Measurements from ENCODE around the gene PSMC2.

PSMC2 gene

DNA sequence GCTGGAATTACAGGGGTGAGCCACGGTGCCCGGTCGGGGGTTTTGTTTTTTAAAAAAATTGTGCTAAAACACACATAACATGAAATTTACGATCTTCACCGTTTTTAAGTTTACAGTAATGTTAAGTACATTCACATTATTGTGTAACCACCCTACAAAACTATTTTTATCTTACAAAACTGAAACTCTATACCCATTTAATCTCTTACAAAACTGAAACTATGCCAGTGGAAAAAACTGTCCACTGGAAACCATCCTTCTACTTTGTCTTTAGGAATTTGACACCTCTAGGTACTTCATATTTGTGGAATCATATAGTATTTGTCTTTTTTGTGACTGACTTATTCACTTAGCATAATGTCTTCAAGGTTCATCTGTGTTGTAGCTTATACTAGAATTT is 1.0 kb upstream of the PSMC2 start:
- no peaks in the 10 kb centered on the region for H3F3A ChIP-seq (ENCODE audit: low read depth)
- no peaks in the 10 kb centered on the region for H3K9me2 ChIP-seq (replicated peaks; ENCODE audit: low read depth, low read length)
- no peaks in the 10 kb centered on the region for H3K9me3 ChIP-seq (ENCODE audit: insufficient read depth, low read depth, low read length)
- peaks cover 41% of the 10 kb centered on the region for H4K20me1 ChIP-seq (ENCODE audit: insufficient read depth, low read length, poor library complexity, severe bottlenecking)
- peaks cover 49% of the 10 kb centered on the region for H3K4me1 ChIP-seq (ENCODE audit: insufficient read depth, low read length, poor library complexity, severe bottlenecking)
- no peaks in the 10 kb centered on the region for H3K27me3 ChIP-seq (ENCODE audit: insufficient read depth, low read length, poor library complexity, severe bottlenecking)
- peak overlapping the region; percentile 87 for H3K4me2 ChIP-seq (ENCODE audit: low read depth, low read length, poor library complexity, severe bottlenecking)
- no peak overlapping the region for H2AFZ ChIP-seq (ENCODE audit: low read length)
- peak overlapping the region; percentile 95 for H3K4me3 ChIP-seq (ENCODE audit: low read length, poor library complexity, severe bottlenecking)
- no peak overlapping the region for H3K9ac ChIP-seq (ENCODE audit: low read depth, low read length, poor library complexity, severe bottlenecking)
- no peak for TF ChIP-seq EZH2phosphoT487 (IDR thresholded peaks at IDR 0.05; ENCODE audit: borderline replicate concordance)
- TF ChIP-seq, protein P1, sequence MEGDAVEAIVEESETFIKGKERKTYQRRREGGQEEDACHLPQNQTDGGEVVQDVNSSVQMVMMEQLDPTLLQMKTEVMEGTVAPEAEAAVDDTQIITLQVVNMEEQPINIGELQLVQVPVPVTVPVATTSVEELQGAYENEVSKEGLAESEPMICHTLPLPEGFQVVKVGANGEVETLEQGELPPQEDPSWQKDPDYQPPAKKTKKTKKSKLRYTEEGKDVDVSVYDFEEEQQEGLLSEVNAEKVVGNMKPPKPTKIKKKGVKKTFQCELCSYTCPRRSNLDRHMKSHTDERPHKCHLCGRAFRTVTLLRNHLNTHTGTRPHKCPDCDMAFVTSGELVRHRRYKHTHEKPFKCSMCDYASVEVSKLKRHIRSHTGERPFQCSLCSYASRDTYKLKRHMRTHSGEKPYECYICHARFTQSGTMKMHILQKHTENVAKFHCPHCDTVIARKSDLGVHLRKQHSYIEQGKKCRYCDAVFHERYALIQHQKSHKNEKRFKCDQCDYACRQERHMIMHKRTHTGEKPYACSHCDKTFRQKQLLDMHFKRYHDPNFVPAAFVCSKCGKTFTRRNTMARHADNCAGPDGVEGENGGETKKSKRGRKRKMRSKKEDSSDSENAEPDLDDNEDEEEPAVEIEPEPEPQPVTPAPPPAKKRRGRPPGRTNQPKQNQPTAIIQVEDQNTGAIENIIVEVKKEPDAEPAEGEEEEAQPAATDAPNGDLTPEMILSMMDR (conservative IDR thresholded peaks at IDR 0.05; ENCODE audit: low read length), result no peak
- no peaks in the 10 kb centered on the region for H3K36me3 ChIP-seq (ENCODE audit: insufficient read depth, low read length)
- peaks cover 79% of the 10 kb centered on the region for H3K79me2 ChIP-seq (ENCODE audit: insufficient read depth, low read length)

- Histone ChIP-seq H3K36me3 (ENCODE audit: insufficient read depth, low read length) (peaks cover 3% of the 10 kb centered on the region; the same call in 1 of the 2 replicates), H3K27me3 (ENCODE audit: insufficient read depth, low read length, poor library complexity, severe bottlenecking) (no peaks in the 10 kb centered on the region), H3K9me2 (replicated peaks; ENCODE audit: low read depth, low read length) (no peaks in the 10 kb centered on the region), H3K79me2 (ENCODE audit: insufficient read depth, low read length) (peaks cover 77% of the 10 kb centered on the region), H3K4me3 (ENCODE audit: low read length, poor library complexity, severe bottlenecking) (peak overlapping the region; percentile 95), H4K20me1 (ENCODE audit: insufficient read depth, low read length, poor library complexity, severe bottlenecking) (peaks cover 41% of the 10 kb centered on the region), H3K9me3 (ENCODE audit: insufficient read depth, low read depth, low read length) (no peaks in the 10 kb centered on the region), H2AFZ (ENCODE audit: low read length) (no peak overlapping the region), H3K4me1 (ENCODE audit: insufficient read depth, low read length, poor library complexity, severe bottlenecking) (peaks cover 52% of the 10 kb centered on the region), H3F3A (ENCODE audit: low read depth) (no peaks in the 10 kb centered on the region), H3K9ac (ENCODE audit: low read depth, low read length, poor library complexity, severe bottlenecking) (peak overlapping the region; percentile 85), H3K4me2 (ENCODE audit: low read depth, low read length, poor library complexity, severe bottlenecking) (peak overlapping the region; percentile 87)
- TF ChIP-seq EZH2phosphoT487 (IDR thresholded peaks at IDR 0.05; ENCODE audit: borderline replicate concordance), result no peak
- TF ChIP-seq, protein P1 (conservative IDR thresholded peaks at IDR 0.05; ENCODE audit: low read length), result no peak
Observed at GRCh38 chr7:103348452-103348851, 1.0 kb downstream of the PSMC2 start.

GRCh38 chr7:103348959-103349358 is 1.5 kb downstream of the PSMC2 start:
- peak overlapping the region; percentile 87 for H3K4me2 ChIP-seq (ENCODE audit: low read depth, low read length, poor library complexity, severe bottlenecking)
- no peaks in the 10 kb centered on the region for H3K9me3 ChIP-seq (ENCODE audit: insufficient read depth, low read depth, low read length)
- H3K9me2 ChIP-seq (replicated peaks; ENCODE audit: low read depth, low read length), result no peaks in the 10 kb centered on the region
- peak overlapping the region; percentile 85 for H3K9ac ChIP-seq (ENCODE audit: low read depth, low read length, poor library complexity, severe bottlenecking)
- peaks cover 36% of the 10 kb centered on the region for H4K20me1 ChIP-seq (ENCODE audit: insufficient read depth, low read length, poor library complexity, severe bottlenecking)
- H3F3A ChIP-seq (ENCODE audit: low read depth), result no peaks in the 10 kb centered on the region
- H3K4me1 ChIP-seq (ENCODE audit: insufficient read depth, low read length, poor library complexity, severe bottlenecking), result peaks cover 48% of the 10 kb centered on the region
- no peaks in the 10 kb centered on the region for H3K27me3 ChIP-seq (ENCODE audit: insufficient read depth, low read length, poor library complexity, severe bottlenecking)
- no peak for TF ChIP-seq EZH2phosphoT487 (IDR thresholded peaks at IDR 0.05; ENCODE audit: borderline replicate concordance)
- TF ChIP-seq, protein P1 (conservative IDR thresholded peaks at IDR 0.05; ENCODE audit: low read length), result no peak
- peaks cover 73% of the 10 kb centered on the region for H3K79me2 ChIP-seq (ENCODE audit: insufficient read depth, low read length)
- H3K36me3 ChIP-seq (ENCODE audit: insufficient read depth, low read length), result peaks cover 3% of the 10 kb centered on the region; the same call in 1 of the 2 replicates
- peak overlapping the region; percentile 95 for H3K4me3 ChIP-seq (ENCODE audit: low read length, poor library complexity, severe bottlenecking)
- no peak overlapping the region for H2AFZ ChIP-seq (ENCODE audit: low read length)
